NCI-H2081 treated with DMSO at 0.1 percent for 48 hours (cell line): ENCODE results near the gene CAPS.

Source experiments
- DNase-seq: peaks from one replicate; lab custom pipeline; 2025; lab: John Stamatoyannopoulos, UW

Gene CAPS

GRCh38 chr19:5934774-5935472 lies 20.9 kb downstream of the CAPS start:
- DNase-seq: no peak

GRCh38 chr19:5935473-5936291 lies 21.6 kb downstream of the CAPS start:
- DNase-seq: no peak

DNA sequence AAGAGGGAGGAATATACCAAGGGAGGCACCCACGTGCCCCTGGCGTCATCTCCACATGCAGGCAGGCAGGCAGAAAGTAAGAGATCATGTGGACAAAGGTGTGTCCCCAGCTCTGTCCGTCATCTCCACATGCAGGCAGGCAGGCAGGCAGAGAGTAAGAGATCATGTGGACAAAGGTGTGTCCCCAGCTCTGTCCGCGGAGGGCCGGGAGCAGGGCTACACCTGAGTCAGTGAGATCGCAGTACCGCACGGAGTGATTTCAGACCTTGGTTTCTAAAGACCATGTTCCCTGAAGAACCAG lies 22.2 kb downstream of the CAPS start:
- DNase-seq: no peak

GRCh38 chr19:5937550-5937949 lies 23.5 kb downstream of the CAPS start:
- DNase-seq: no peak

GRCh38 chr19:5940260-5941208 lies 26.5 kb downstream of the CAPS start:
- DNase-seq: no peak

GRCh38 chr19:5941673-5942072 lies 27.6 kb downstream of the CAPS start:
- DNase-seq: no peak

GRCh38 chr19:5943045-5943444 lies 29.0 kb downstream of the CAPS start:
- DNase-seq: no peak

DNA sequence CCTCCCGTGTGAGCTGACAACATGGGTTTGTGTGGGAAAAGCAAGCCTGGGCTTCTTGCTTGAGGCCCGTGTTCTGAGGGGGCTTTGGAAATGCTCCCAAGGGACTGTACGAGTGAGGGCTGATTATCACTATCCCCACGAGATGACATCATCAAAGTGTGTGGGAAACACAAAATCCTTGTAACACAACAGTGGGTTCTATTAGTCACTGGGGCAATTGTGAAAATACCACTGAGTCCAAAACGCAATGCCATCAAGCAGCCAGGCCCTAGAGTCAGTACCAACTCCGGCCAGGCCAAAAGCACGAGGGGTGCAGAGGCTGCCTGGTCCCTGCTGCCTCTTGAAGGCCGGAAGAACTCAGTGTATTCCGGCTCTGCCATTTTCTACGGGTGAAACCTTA lies 29.6 kb downstream of the CAPS start:
- DNase-seq: no peak

GRCh38 chr19:5947435-5947834 lies 33.4 kb downstream of the CAPS start:
- DNase-seq: no peak

DNA sequence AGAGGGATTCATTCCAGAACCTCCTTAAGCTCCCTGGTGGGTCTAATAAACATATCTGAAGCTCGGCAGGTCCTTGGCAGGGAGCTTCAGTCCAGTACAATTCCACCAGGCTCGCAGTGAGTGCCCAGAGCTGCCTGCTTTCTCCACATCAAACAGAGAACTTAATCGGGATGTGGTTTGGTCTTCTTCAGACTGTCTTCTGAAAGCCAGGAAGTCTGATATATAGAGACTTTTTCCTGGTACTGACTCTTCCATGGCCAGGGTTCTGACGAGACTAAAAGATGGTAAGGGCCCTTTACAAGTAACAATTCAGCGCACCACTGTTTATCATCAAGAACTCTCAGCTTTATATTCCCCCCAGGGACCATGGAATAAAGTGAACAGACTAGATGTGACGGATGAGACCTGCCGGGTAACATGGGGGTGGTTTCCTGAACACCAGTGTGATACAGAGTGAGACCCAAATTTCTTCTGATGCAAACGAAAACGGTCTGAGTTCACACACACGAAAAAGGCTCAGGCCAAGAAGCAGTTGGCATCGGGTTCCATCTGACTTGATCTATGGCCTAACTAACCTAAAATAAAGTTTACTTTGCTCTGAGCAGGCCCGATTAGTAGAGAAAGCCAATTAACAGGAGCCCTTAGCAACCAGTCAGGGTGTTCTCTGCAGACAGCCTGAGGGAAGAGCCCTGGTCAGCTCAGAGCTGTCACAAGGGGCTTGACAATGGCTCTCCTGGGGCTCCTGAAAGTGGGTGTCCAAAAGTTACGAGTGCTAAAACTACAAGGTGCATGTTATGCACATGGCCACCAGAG lies 34.9 kb downstream of the CAPS start:
- no peak for DNase-seq

DNA sequence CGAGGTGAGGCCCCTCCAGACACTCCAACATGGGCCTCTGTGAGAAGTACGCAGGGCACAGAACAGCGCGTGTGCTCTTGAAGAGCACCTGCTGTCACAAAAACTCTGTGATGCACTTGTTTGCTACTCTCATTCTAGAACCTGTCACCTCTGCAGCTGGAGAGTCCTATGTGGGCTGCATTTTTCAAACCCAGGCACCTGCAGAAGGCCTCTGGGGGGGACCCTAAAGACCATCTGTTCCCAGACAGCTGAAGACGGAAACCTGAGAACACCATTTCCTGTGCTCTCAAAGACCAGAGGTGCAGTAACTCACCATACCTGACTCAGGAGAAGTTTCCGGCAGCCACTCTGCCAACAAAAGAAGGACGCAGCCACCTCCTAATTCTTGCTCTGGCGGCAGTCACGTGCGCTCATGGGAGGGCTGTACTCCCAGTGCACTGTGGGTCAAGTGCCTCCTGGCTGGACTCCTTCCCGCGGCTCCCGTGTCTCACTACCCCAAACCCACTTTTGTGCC lies 35.8 kb downstream of the CAPS start:
- no peak for DNase-seq

DNA sequence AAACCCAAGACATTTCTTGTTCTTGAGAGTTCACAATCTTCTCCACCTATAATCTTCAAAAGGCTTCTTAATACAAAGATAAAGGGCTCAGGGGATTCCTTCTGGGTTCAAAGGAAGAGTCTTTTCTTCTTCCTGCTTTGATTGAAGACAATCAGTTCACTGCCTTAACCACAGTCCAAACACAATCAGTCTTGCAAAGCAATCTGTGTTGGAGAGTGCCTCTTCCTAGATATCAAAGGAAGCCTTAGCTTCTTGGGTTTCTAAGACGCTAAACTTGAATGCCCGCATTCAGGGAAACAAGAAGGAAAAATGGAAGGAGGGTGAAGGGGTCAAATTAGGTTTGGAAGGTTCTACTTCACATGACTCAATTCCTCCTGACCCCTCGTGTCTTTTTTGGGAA lies 36.7 kb downstream of the CAPS start:
- no peak for DNase-seq

- DNase-seq: no peak
Observed at GRCh38 chr19:5951338-5951861, 37.3 kb downstream of the CAPS start.

DNA sequence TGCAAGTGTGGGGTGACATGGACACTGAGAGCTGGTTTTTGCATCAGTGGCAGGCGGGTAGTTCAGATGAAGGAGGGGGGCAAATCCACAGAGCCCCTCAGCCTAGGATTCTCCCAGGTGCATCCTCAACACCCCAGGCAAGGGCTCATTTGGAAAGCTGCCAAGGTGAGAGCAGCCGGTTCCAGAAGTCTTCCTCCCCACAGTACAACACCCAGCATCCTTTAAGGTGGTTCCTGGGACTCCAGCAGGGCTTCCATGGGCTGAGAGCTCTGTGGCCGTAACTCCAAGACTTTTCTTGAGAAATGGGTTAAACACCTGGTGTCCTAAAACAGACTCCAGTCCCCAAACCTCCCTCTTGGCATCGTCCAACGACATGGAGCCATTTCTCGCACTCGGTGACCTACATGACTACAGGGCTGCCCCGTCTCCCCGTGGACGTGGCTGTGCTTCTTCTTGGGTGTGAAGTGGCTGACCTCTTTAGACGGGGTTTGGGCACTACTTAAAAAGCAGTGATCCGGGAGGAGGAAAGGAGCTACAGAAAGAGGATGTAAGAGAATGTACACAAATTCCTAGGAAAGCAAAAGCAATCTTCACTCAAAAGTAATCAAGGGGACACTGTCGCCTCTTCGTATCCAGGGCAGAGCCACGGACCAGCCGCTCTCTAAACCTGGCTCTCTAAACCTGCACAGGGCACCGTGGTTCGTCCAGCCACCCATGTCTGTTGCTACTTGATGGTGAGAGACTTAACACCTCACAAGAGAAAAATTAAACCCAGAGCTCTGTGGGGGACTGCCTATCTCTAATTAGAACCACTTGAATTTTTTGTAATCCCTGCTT lies 38.4 kb downstream of the CAPS start:
- no peak for DNase-seq

DNA sequence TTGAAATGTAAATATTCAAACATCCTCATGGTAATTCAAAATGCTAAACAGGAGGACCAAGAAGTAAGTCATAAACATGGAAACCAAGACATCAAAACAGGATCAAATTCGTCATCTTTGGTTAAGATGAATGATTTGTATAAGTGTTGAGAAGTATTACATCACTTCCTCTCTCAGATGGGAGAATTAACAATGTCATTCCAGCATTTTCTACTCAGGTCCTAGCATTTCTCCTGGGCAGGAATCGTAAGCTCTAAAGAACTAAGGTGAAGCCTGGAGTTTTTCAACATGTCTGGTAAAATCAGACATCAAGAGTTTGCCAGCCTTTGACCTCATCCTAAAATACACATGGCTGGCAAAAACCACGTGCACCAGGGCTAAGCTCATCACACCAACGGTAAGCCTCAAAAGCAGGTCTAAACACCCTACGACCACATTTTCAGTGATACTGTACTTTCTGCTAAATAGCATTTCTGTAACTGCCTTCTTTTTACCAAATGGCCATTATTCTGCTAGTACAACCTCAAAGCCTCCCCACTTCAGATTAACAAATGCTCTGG lies 39.1 kb downstream of the CAPS start:
- DNase-seq: no peak

DNA sequence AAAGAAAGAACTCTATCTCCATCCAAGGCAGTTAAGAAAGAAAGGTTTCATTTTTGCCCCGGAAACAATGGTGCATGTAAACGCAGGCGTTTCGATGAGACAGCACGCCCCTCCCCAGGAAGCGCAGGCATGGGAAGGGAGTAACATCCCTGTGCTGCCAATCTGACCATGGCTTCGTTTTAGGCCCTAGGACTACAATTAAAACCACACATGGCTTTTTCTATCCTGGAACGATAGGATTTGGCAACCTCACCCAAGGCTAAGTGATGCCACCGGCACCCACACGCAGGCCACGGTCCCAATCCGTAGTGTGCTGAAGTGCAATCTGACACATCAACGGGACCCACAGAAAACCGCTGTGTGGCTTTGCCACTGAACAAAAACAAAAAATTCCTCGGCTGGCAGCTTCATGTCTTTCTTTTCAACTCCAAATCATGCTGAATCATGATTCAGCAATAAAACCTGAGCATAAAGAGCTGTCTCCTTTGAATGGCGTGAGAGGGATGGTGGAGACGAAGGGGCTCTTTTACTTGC lies 39.7 kb downstream of the CAPS start:
- DNase-seq: no peak

DNA sequence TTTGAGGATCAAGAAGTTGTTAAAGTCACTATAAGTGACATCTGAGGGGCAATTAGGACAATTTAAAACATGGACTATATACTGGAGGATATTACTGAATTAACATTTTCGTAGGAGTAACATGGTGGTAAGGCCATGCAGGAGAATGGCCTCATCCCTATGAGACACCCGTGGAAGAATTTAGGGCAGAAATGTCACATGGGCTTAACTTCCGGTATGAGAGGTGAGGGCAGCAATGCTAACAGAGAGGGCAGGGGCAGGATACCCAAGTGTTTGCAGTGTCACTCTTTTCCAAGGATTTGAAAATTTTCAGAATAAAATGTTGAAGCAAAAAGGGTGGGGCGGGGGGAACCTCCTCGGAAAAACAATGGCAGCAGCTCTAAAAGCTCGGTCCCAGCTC lies 40.2 kb downstream of the CAPS start:
- DNase-seq: no peak

GRCh38 chr19:5955636-5955935 lies 41.5 kb downstream of the CAPS start:
- no peak for DNase-seq

DNA sequence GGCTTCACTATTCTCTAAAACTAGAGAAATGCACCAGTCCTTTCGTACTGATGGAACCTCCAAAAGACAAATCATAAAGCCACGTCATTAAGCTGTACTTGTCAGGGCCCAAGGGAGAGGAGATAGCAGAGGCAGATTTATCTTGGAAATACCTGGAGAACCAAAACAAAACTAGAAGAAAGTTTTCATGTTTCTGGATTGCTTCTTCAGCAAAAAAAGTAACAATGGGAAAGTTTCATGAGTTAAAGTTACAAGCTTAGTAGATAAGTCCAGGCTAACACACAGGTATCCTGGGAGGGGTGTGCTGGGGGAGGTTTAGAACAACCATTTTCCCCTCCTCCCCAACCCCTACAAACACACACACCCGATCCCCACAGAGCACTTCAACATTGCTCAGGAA lies 42.3 kb downstream of the CAPS start:
- DNase-seq: no peak

DNA sequence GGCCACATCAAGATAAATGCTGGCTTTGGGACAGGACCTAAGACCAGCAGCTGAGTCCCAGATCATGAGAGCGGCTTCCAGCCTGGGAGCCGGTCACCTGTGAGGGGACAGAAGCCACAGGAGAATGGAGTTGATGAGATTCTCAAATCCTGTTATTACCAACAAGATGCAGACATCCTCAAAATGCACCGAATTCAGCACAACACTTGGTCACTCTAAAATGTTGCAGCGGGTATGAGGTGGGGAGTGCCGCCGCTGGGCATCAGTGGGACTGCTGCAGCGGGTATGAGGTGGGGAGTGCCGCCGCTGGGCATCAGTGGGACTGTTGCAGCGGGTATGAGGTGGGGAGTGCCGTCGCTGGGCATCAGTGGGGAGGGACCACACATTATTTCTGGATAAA lies 42.7 kb downstream of the CAPS start:
- no peak for DNase-seq
